ENCODE data around the gene LMAN1L.

Gene LMAN1L

DNA sequence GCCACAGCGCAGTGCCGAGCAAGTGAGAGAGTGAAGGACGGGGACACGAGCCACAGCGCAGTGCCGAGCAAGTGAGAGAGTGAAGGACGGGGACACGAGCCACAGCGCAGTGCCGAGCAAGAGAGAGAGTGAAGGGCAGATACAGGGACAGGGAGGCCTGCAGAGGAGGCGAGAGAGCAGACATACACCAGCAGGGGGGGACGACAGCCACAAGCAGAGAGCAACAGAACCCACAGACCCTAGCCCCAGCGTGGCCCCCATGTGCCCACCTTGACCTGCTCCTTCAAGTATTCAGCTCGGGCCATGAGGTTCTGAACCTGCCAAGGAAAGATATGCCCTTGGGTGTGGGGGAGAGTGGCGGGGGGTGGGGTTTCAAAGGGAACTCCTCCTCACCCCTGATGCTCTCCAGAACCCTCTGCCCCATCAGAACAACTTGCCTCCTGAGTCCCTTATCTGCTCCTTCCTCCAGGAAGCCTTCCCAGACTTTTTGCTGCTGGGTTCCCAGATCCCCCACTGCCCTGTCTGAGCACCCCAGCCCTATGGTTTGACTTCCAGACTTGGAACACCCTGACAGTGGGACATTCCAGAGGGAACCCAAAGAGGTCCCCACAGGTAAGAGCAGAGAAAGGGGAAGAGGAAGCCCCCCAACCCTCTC, 25.0 kb downstream of the LMAN1L start:
- Histone ChIP-seq H3K4me1 (ENCODE audit: insufficient read depth, poor library complexity, severe bottlenecking) (peaks cover 4% of the 10 kb centered on the region), H3K9me3 (ENCODE audit: severe bottlenecking) (no peaks in the 10 kb centered on the region), H3K27me3 (ENCODE audit: insufficient read depth, poor library complexity, severe bottlenecking) (no peaks in the 10 kb centered on the region), H3K27ac (ENCODE audit: poor library complexity, severe bottlenecking) (no peak overlapping the region), H3K36me3 (ENCODE audit: low read depth) (peaks cover 3% of the 10 kb centered on the region; the same call in 1 of the 2 replicates), H3K4me3 (ENCODE audit: severe bottlenecking) (no peak overlapping the region)
- DNase-seq (ENCODE audit: low spot score) = peak; percentile 63
- no peak for ATAC-seq (ENCODE audit: low read depth)
- TF ChIP-seq, protein P1, sequence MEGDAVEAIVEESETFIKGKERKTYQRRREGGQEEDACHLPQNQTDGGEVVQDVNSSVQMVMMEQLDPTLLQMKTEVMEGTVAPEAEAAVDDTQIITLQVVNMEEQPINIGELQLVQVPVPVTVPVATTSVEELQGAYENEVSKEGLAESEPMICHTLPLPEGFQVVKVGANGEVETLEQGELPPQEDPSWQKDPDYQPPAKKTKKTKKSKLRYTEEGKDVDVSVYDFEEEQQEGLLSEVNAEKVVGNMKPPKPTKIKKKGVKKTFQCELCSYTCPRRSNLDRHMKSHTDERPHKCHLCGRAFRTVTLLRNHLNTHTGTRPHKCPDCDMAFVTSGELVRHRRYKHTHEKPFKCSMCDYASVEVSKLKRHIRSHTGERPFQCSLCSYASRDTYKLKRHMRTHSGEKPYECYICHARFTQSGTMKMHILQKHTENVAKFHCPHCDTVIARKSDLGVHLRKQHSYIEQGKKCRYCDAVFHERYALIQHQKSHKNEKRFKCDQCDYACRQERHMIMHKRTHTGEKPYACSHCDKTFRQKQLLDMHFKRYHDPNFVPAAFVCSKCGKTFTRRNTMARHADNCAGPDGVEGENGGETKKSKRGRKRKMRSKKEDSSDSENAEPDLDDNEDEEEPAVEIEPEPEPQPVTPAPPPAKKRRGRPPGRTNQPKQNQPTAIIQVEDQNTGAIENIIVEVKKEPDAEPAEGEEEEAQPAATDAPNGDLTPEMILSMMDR (IDR thresholded peaks at IDR 0.05; ENCODE audit: poor library complexity, severe bottlenecking) = no peak

DNA sequence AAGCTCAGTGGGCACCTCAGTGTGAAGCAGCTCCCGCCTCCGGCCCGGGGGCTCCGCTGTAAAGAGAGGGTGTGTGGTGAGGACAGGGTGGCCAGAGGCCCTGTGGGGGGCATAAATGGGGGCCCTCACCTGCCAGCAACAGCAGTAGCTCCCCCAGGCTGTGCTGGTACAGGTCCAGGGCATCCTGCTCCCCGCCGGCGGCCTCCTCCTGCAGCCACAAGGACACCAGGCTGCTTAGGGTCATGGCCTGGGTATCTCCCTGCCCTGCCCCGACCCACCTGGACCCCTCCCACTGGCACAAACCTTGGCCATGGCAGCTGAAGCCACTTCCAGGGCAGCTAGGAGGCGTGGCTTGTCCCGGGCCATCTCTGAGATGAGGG, 25.5 kb downstream of the LMAN1L start:
- H3K9me3 ChIP-seq (ENCODE audit: severe bottlenecking) = no peaks in the 10 kb centered on the region
- H3K4me1 ChIP-seq (ENCODE audit: insufficient read depth, poor library complexity, severe bottlenecking) = peaks cover 4% of the 10 kb centered on the region
- ATAC-seq (ENCODE audit: low read depth) (no peak), DNase-seq (ENCODE audit: low spot score) (peak; percentile 68)
- H3K27me3 ChIP-seq (ENCODE audit: insufficient read depth, poor library complexity, severe bottlenecking) = no peaks in the 10 kb centered on the region
- TF ChIP-seq, protein P1 (IDR thresholded peaks at IDR 0.05; ENCODE audit: poor library complexity, severe bottlenecking) = no peak
- H3K4me3 ChIP-seq (ENCODE audit: severe bottlenecking) = no peak overlapping the region
- H3K36me3 ChIP-seq (ENCODE audit: low read depth) = peaks cover 3% of the 10 kb centered on the region; the same call in 1 of the 2 replicates
- no peak overlapping the region for H3K27ac ChIP-seq (ENCODE audit: poor library complexity, severe bottlenecking)

DNA sequence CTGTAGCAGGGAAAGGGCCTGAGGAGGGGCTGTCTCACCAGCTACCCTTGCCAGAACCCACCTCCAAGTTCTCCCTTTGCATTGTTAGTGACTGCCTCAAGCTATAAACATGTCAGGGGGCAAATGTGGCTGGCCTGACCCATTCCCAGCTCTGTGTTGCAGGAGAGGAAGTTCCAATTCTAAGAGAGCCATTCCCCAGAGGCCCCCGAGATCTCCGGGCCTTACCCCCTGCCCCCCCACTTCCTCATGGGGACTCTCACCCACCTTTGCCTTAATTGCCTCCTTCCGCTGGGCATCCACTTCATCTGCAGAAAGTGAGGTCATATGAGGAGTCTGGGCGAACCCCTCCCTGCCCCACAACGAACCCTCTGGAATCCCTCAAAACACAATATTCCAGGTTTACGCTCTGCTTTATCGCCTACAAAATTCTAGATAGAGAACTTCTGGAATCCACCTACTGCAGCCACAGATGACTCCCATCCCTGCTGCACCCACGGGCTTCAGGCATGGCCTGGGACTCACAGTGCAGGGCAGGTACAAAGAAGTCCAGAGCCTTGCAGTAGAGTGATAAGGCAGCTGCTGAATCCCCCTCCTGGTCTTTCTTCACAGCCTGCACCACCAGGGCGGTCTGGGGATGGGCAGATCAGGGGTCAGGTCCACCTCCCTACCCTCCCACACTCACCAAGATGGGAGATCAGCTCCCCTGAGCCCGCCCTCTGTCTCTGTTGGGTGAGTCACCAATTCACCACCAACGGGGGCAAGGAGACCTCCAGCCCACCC, 26.3 kb downstream of the LMAN1L start:
- no peaks in the 10 kb centered on the region for H3K27me3 ChIP-seq (ENCODE audit: insufficient read depth, poor library complexity, severe bottlenecking)
- no peak overlapping the region for H3K4me3 ChIP-seq (ENCODE audit: severe bottlenecking)
- H3K9me3 ChIP-seq (ENCODE audit: severe bottlenecking) = no peaks in the 10 kb centered on the region
- H3K27ac ChIP-seq (ENCODE audit: poor library complexity, severe bottlenecking) = no peak overlapping the region
- H3K36me3 ChIP-seq (ENCODE audit: low read depth) = peaks cover 3% of the 10 kb centered on the region; the same call in 1 of the 2 replicates
- DNase-seq (ENCODE audit: low spot score) (peak; percentile 73), ATAC-seq (ENCODE audit: low read depth) (no peak)
- H3K4me1 ChIP-seq (ENCODE audit: insufficient read depth, poor library complexity, severe bottlenecking) = peaks cover 4% of the 10 kb centered on the region
- TF ChIP-seq, protein P1 (IDR thresholded peaks at IDR 0.05; ENCODE audit: poor library complexity, severe bottlenecking) = no peak

DNA sequence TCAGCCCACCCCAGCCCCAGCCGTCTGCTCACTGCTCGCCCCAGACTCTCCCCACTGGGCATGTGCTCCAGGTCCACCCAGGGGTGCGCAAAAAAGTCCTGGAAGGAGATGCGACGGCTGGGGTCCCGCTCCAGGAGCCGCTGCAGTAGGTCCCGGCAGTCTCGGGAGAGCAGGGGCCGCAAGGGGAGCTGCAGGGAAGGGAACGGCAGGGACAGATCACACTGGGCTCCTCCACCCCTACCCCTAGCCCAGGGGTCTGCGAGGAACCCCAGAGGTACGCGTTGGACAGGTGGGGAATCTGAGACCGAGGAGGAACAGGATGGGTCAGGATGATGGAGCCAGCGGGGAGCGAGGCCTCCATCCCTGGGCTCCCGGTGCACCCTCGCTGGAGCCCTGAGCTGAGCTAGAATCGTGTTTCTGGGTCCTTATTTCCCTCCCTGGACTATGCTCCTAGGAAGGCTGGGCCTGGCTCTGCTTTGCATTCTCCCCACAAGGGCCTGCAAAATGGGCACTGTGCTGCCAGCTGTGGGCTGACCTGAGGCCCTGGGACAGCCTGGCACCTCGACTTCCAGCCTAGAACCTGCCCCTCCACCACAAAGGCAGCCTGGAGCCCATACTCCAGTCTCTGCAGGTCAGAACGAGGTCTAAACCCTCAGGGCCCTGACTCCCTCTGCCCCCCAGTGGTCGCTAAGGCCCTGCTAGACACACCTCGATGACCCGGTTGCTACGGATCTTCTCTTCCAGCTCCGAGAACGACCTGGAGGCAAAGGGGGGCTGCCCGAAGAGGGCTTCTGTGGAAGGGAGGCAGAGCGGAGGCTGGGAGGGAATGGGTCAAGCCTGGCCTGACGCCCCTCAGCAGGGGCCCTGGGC, 27.1 kb downstream of the LMAN1L start:
- Histone ChIP-seq H3K27me3 (ENCODE audit: insufficient read depth, poor library complexity, severe bottlenecking) (no peaks in the 10 kb centered on the region), H3K36me3 (ENCODE audit: low read depth) (peaks cover 3% of the 10 kb centered on the region; the same call in 1 of the 2 replicates), H3K4me3 (ENCODE audit: severe bottlenecking) (no peak overlapping the region), H3K4me1 (ENCODE audit: insufficient read depth, poor library complexity, severe bottlenecking) (peaks cover 4% of the 10 kb centered on the region), H3K27ac (ENCODE audit: poor library complexity, severe bottlenecking) (no peak overlapping the region), H3K9me3 (ENCODE audit: severe bottlenecking) (no peaks in the 10 kb centered on the region)
- TF ChIP-seq, protein P1 (IDR thresholded peaks at IDR 0.05; ENCODE audit: poor library complexity, severe bottlenecking) = peak; percentile 40
- peak; percentile 66 for DNase-seq (ENCODE audit: low spot score)
- no peak for ATAC-seq (ENCODE audit: low read depth)

All from RWPE2 (cell line).